K562 (cell line): ENCODE measurements around the gene TOMM22. TPM values are rescaled to one million over a fixed set of nuclear protein-coding genes. Genes with fewer than 3 reads are reported as not detected.
A peak's percentile ranks its signal among the peaks of the same experiment; 100 is the strongest.

ENCODE experiments used
- GATA2 ChIP-seq: sonication (generic); formaldehyde crosslinking; IDR thresholded peaks from 2 replicates; pipeline ENCODE4 v1.4.0; 2020; ENCODE audit warnings: mild to moderate bottlenecking, missing genetic modification reagents
- HDAC2 ChIP-seq: fragments of 450-650 bp; IDR thresholded peaks from 2 replicates; pipeline ENCODE4 v1.6.1; 2016; ENCODE audit warnings: mild to moderate bottlenecking
- HNRNPH1 ChIP-seq: fragments of 200-400 bp; formaldehyde crosslinking; optimal IDR thresholded peaks from 2 replicates; pipeline ENCODE3; 2017; ENCODE audit warnings: low read depth, mild to moderate bottlenecking, low read length, moderate library complexity
- PYGO2 ChIP-seq: fragments of 450-650 bp; IDR thresholded peaks from 2 replicates; pipeline ENCODE4 v1.6.1; 2016; ENCODE audit warnings: mild to moderate bottlenecking, missing genetic modification characterization, moderate library complexity, missing compliant biosample characterization
- RFX1 ChIP-seq: fragments of 450-650 bp; IDR thresholded peaks from 2 replicates; pipeline ENCODE4 v1.6.1; 2016; ENCODE audit warnings: mild to moderate bottlenecking, moderate library complexity
- SMAD1 ChIP-seq: fragments of 150-350 bp; IDR thresholded peaks from 2 replicates; pipeline ENCODE4 v1.6.1; 2014; ENCODE audit warnings: low read length, low read depth; ENCODE audit not compliant: partially characterized antibody
- SMARCB1 ChIP-seq: IDR thresholded peaks from 2 replicates; pipeline ENCODE4 v1.6.1; 2011; ENCODE audit warnings: improper control_type of control experiment, low read depth; ENCODE audit not compliant: insufficient read length
- TEAD1 ChIP-seq, 2 experiments: fragments of 450-650 bp in 1 of 2; sonication (generic) in 1 of 2; formaldehyde crosslinking; IDR thresholded peaks; 2 replicates each; pipeline versions ENCODE4 v1.4.0 to v1.8.0; 2020 to 2022; ENCODE audit warnings: mild to moderate bottlenecking in 2 of 2, missing genetic modification reagents in 1 of 2
- ZBTB17 ChIP-seq: fragments of 450-650 bp; formaldehyde crosslinking; IDR thresholded peaks from 2 replicates; pipeline ENCODE4 v1.4.0; 2020; ENCODE audit warnings: mild to moderate bottlenecking
- ZBTB49 ChIP-seq: sonication (generic); formaldehyde crosslinking; IDR thresholded peaks from 2 replicates; pipeline ENCODE4 v1.8.0; 2022; ENCODE audit warnings: missing genetic modification reagents, mild to moderate bottlenecking, borderline replicate concordance
- ZNF197 ChIP-seq: fragments of 200-800 bp; sonication (Bioruptor generic); IDR thresholded peaks from 2 replicates; pipeline ENCODE4 v1.6.1; 2016; ENCODE audit warnings: low read depth, missing genetic modification characterization, missing compliant biosample characterization
- ZNF232 ChIP-seq: sonication (generic); formaldehyde crosslinking; IDR thresholded peaks from 2 replicates; pipeline ENCODE4 v1.8.0; 2022; ENCODE audit warnings: mild to moderate bottlenecking, missing genetic modification reagents
- ZNF3 ChIP-seq: fragments of 250-450 bp; sonication (Bioruptor Pico); IDR thresholded peaks from 2 replicates; pipeline ENCODE4 v1.5.0; 2021; ENCODE audit warnings: mild to moderate bottlenecking, moderate library complexity
- polyA plus RNA-seq, 8 experiments: library from polyadenylated mRNA; depleted of rRNA in 4 of 8; stranded (reverse) in 5 of 8; unstranded in 3 of 8; fragments of >200 nt; fragmentation: Nextera tagmentation in 2 of 8; fragmentation: Illumina TruSeq in 1 of 8; extraction: Ambion mirVana in 2 of 8; extraction: Trizol in 1 of 8; gene quantifications; 2 replicates each; pipeline versions ENCODE4 v1.2.1 to v1.2.3, GENCODE V29; 2011 to 2014; ENCODE audit warnings: inconsistent platforms in 1 of 8, missing spikeins in 1 of 8
- total RNA-seq, 7 experiments: library from RNA; depleted of rRNA in 6 of 7; stranded (reverse); fragments of >200 nt in 6 of 7; fragmentation: Illumina TruSeq in 2 of 7; extraction: Trizol in 2 of 7; gene quantifications; 2 replicates each; pipeline versions ENCODE4 v1.2.1 to v1.2.3, GENCODE V29; 2011 to 2021; ENCODE audit warnings: low replicate concordance in 1 of 7
- TF ChIP-seq, protein P1 (sequence below): sonication (generic); formaldehyde crosslinking; IDR thresholded peaks from 2 replicates; pipeline ENCODE4 v1.4.0; 2020; ENCODE audit warnings: mild to moderate bottlenecking, missing genetic modification reagents
- TF ChIP-seq, protein P2 (sequence below): fragments of 450-650 bp; IDR thresholded peaks from 2 replicates; pipeline ENCODE4 v1.6.1; 2016; ENCODE audit warnings: low read depth

TOMM22 gene
- total and polyA plus RNA-seq, 9 of the 15 experiments (the other 6 are each of a cell fraction or from before 2014, with no cell fraction given), result 25.8 to 108 (median 73.8) TPM

DNA sequence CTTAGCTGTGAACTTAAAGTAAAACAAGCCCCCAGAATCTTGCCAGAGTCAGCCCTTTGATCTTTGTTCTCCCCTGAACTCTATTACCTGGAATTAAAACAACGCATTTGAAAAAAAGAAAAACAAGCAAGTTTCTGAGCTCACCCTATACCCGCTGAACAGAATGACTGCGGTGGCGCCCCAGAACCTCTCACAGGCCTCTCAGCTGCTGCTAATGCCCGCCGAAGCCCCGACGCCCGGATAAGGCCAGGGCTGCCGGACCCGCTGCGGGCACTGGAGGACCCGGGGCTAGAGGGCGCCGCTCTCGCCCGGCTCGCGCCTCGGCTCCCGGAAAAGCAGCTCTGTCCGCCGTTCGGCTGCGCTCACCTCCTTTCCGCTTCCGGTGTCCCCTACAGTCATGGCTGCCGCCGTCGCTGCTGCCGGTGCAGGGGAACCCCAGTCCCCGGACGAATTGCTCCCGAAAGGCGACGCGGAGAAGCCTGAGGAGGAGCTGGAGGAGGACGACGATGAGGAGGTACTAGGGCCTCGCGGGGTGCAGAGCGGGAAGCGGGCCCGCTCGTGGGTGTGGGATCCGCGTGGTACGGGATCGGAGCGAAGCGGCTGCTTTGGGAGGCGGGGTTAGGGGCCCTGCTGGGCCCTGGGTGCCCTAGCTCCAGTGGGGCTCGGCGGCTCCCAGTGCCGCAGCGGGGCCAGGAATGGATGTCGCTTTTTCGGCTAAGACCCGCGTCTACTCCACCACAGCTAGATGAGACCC is at the start of gene TOMM22 (continued):
- TF ChIP-seq ZBTB49 (CRISPR knock-in tag), result no peak
- TF ChIP-seq, protein P1, sequence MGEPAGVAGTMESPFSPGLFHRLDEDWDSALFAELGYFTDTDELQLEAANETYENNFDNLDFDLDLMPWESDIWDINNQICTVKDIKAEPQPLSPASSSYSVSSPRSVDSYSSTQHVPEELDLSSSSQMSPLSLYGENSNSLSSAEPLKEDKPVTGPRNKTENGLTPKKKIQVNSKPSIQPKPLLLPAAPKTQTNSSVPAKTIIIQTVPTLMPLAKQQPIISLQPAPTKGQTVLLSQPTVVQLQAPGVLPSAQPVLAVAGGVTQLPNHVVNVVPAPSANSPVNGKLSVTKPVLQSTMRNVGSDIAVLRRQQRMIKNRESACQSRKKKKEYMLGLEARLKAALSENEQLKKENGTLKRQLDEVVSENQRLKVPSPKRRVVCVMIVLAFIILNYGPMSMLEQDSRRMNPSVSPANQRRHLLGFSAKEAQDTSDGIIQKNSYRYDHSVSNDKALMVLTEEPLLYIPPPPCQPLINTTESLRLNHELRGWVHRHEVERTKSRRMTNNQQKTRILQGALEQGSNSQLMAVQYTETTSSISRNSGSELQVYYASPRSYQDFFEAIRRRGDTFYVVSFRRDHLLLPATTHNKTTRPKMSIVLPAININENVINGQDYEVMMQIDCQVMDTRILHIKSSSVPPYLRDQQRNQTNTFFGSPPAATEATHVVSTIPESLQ (CRISPR knock-in tag), result no peak; the same call in 1 of the 2 replicates
- no peak for TF ChIP-seq RFX1
- no peak for TF ChIP-seq HNRNPH1
- TF ChIP-seq GATA2 (CRISPR knock-in tag), result no peak
- TF ChIP-seq SMARCB1, result no peak
- no peak for TF ChIP-seq ZNF3 (CRISPR knock-in tag)
- TF ChIP-seq SMAD1, result no peak
- no peak for TF ChIP-seq PYGO2 (tag)
- peak; percentile 96 for TF ChIP-seq HDAC2
- no peak for TF ChIP-seq ZNF232 (CRISPR knock-in tag)
- TF ChIP-seq ZNF197 (CRISPR knock-in tag), result no peak
- no peak for TF ChIP-seq ZBTB17 (CRISPR knock-in tag)
- TF ChIP-seq, protein P2, sequence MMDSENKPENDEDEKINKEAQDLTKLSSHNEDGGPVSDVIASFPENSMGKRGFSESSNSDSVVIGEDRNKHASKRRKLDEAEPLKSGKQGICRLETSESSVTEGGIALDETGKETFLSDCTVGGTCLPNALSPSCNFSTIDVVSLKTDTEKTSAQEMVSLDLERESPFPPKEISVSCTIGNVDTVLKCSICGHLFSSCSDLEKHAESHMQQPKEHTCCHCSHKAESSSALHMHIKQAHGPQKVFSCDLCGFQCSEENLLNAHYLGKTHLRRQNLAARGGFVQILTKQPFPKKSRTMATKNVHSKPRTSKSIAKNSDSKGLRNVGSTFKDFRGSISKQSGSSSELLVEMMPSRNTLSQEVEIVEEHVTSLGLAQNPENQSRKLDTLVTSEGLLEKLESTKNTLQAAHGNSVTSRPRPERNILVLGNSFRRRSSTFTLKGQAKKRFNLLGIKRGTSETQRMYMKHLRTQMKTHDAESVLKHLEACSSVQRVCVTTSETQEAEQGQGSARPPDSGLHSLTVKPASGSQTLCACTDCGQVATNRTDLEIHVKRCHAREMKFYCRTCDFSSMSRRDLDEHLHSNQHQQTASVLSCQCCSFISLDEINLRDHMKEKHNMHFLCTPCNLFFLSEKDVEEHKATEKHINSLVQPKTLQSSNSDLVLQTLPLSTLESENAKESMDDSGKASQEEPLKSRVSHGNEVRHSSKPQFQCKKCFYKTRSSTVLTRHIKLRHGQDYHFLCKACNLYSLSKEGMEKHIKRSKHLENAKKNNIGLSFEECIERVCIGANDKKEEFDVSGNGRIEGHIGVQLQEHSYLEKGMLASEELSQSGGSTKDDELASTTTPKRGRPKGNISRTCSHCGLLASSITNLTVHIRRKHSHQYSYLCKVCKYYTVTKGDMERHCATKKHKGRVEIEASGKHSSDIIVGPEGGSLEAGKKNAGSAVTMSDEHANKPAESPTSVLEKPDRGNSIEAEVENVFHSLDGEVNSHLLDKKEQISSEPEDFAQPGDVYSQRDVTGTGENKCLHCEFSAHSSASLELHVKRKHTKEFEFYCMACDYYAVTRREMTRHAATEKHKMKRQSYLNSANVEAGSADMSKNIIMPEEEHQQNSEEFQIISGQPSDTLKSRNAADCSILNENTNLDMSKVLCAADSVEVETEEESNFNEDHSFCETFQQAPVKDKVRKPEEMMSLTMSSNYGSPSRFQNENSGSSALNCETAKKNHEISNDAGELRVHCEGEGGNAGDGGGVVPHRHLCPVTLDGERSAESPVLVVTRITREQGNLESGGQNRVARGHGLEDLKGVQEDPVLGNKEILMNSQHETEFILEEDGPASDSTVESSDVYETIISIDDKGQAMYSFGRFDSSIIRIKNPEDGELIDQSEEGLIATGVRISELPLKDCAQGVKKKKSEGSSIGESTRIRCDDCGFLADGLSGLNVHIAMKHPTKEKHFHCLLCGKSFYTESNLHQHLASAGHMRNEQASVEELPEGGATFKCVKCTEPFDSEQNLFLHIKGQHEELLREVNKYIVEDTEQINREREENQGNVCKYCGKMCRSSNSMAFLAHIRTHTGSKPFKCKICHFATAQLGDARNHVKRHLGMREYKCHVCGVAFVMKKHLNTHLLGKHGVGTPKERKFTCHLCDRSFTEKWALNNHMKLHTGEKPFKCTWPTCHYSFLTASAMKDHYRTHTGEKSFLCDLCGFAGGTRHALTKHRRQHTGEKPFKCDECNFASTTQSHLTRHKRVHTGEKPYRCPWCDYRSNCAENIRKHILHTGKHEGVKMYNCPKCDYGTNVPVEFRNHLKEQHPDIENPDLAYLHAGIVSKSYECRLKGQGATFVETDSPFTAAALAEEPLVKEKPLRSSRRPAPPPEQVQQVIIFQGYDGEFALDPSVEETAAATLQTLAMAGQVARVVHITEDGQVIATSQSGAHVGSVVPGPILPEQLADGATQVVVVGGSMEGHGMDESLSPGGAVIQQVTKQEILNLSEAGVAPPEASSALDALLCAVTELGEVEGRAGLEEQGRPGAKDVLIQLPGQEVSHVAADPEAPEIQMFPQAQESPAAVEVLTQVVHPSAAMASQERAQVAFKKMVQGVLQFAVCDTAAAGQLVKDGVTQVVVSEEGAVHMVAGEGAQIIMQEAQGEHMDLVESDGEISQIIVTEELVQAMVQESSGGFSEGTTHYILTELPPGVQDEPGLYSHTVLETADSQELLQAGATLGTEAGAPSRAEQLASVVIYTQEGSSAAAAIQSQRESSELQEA, result no peak
- TF ChIP-seq TEAD1 (CRISPR knock-in tag; IDR thresholded peaks at IDR 0.05), result peak; percentile 5 to 57; a peak in 2 of 4 replicates
